ENCODE results near the gene POTEG.
"Not testable (repeated sequence)": the region's sequence is repeated elsewhere in the genome, so short reads cannot be mapped to it uniquely, and the experiment has no call there.

DNA sequence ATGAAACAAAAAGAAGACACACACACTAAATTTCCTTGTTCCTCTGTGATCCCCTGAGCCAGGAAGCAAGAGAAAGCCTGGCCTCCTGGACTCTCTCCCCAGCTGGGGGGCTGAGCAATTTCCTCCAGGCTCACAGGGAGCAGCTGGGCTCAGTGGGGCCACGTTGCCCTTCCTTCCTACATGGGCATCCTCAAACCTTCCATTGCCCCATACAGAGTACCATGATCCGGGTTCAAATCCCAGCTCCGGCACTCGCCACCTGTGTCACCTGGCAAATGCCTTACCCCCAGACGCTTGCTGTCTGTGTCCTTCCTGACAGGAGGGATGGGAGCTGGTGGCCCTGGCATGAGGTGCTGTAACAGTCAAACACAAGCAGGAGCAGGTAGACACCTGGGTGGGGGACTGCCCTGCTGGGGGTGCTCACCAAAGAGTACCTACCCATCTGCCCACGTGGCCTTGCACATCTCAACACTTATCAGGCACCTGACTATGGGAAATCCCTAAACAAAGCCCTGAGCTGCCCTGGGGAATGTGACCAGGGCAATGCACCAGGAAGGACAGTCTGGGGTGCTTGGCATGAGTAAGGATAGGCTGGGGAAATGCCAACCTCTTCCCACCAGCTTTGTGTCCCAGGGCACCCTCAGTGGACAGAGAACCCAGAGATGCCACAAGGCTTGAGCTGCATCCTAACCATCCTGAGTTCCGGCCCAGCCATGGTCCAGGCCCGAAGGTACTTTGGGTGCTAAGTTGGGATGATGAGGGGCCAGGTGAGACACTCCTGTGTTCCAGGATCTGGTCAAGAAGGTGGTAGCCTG lies 2.4 kb upstream of the POTEG start:
- not testable (repeated sequence) for TF ChIP-seq EZH2 (IDR thresholded peaks at IDR 0.05); POLR2AphosphoS5 (IDR thresholded peaks at IDR 0.05; ENCODE audit: borderline replicate concordance, low read depth, low read length)

Data from SK-N-MC (cell line).